Right lobe of liver (tissue), 6 donors: ENCODE results near the gene LRRC37B. TPM values are rescaled to one million over a fixed set of nuclear protein-coding genes. Genes with fewer than 3 reads are reported as not detected.

ENCODE experiments used
- ATAC-seq, 4 donors: fragments of 200-7000 bp; cut with Tn5 transposase; one replicate each; pipeline ENCODE4 v1.9.1; 2020; ENCODE audit warnings: mild to moderate bottlenecking in 4 of 4, moderate library complexity in 4 of 4
- DNase-seq, 3 donors: peaks; one replicate each; pipeline ENCODE4 v3.0.0-alpha.2; 2020
- H3K27ac ChIP-seq, 3 donors: fragments of 200-600 bp; one replicate each; pipeline ENCODE4 v1.8.0; 2022
- H3K27me3 ChIP-seq, 2 donors: fragments of 200-600 bp; one replicate each; pipeline ENCODE4 v1.8.0; 2022
- H3K36me3 ChIP-seq, 4 donors: fragments of 200-600 bp; sonication (generic) in 1 of 4; one replicate each; pipeline versions ENCODE4 v1.5.1 to v1.8.0; 2017 to 2022; ENCODE audit warnings: control low read depth in 1 of 4
- H3K4me1 ChIP-seq, 4 donors: fragments of 200-600 bp; sonication (generic) in 1 of 4; one replicate each; pipeline versions ENCODE4 v1.5.1 to v1.8.0; 2017 to 2022; ENCODE audit warnings: control low read depth in 1 of 4
- H3K4me3 ChIP-seq, 3 donors: fragments of 200-600 bp; one replicate each; pipeline ENCODE4 v1.8.0; 2022
- H3K9me3 ChIP-seq, 4 donors: fragments of 200-600 bp; sonication (generic) in 1 of 4; one replicate each; pipeline versions ENCODE4 v1.5.1 to v1.8.0; 2017 to 2022; ENCODE audit warnings: control low read depth in 1 of 4
- CTCF ChIP-seq, 4 donors: fragments of 200-600 bp in 3 of 4; fragments of 450-650 bp in 1 of 4; IDR thresholded peaks; one replicate each; pipeline versions ENCODE4 v1.5.1 to v1.8.0; 2016 to 2022; ENCODE audit warnings: antibody characterized with exemption in 4 of 4, mild to moderate bottlenecking in 2 of 4
- POLR2A ChIP-seq: fragments of 450-650 bp; IDR thresholded peaks from one replicate; pipeline ENCODE4 v1.6.1; 2017; ENCODE audit warnings: antibody characterized with exemption, mild to moderate bottlenecking
- WGBS: methylation state at CpG from one replicate; pipeline ENCODE4 v1.1.6; 2018; ENCODE audit warnings: low coverage, low lambda C conversion rate; ENCODE audit not compliant: insufficient coverage; ENCODE audit errors: missing lambda C conversion rate; 5-methylcytosine and 5-hydroxymethylcytosine counted together
- intact Hi-C, 2 donors: fragments of 100-400 bp; cut with DNase I; formaldehyde crosslinking; loops; one replicate each; pipeline versions ENCODE4 v1.11.2 to v1.14.1; 2022
- total RNA-seq, 6 experiments: library from RNA; depleted of rRNA in 2 of 6; stranded (reverse); fragments of >200 nt in 2 of 6; fragmentation: NEBNext Ultra II Directional in 3 of 6; extraction: Animal tissue kit (Norgen Biotek cat#: 25700) in 3 of 6; gene quantifications; one replicate each; pipeline versions ENCODE4 v1.1.0 to v1.2.4, GENCODE V29; 2016 to 2023
- donor health status: DM: no; HTN: yes; CAD: no.
- donor health status: DM: no; HTN: no; CAD: no.
- donor health status: DM: no; HTN: no; CAD: no.
- donor health status: DM: no; HTN: yes; CAD: no.
- donor health status: DM: no; HTN: yes; CAD: no.

LRRC37B gene
- total RNA-seq, 6 experiments from 2014 or later: 3.1 to 10.6 (median 4.1) TPM

GRCh38 chr17:32015245-32016013, 8.2 kb downstream of the LRRC37B start:
- Histone ChIP-seq H3K4me1 (no peaks in the 10 kb centered on the region), H3K9me3 (no peaks in the 10 kb centered on the region), H3K36me3 (no peaks in the 10 kb centered on the region), H3K27me3 (no peaks in the 10 kb centered on the region), H3K27ac (no peak overlapping the region), H3K4me3 (no peak overlapping the region)
- no peak for TF ChIP-seq CTCF (IDR thresholded peaks at IDR 0.05)
- no peak for TF ChIP-seq POLR2A
- DNase-seq: no peak
- intact Hi-C loops: no loop called here
- 63% methylated on average over 9 of the region's 9 CpGs for WGBS
- ATAC-seq: no peak

GRCh38 chr17:32016231-32016630, 9.0 kb downstream of the LRRC37B start:
- Histone ChIP-seq H3K4me3 (no peak overlapping the region), H3K9me3 (no peaks in the 10 kb centered on the region), H3K4me1 (no peaks in the 10 kb centered on the region), H3K36me3 (no peaks in the 10 kb centered on the region), H3K27me3 (no peaks in the 10 kb centered on the region), H3K27ac (no peak overlapping the region)
- ATAC-seq: no peak
- DNase-seq: no peak
- intact Hi-C loops: no loop called here
- TF ChIP-seq POLR2A (no peak), CTCF (IDR thresholded peaks at IDR 0.05) (no peak)
- WGBS: 54% methylated on average over 7 of the region's 7 CpGs

GRCh38 chr17:32019228-32019627, 12.0 kb downstream of the LRRC37B start:
- ATAC-seq: no peak
- TF ChIP-seq POLR2A (no peak), CTCF (IDR thresholded peaks at IDR 0.05) (no peak)
- no peak for DNase-seq
- Histone ChIP-seq H3K27ac (no peak overlapping the region), H3K27me3 (no peaks in the 10 kb centered on the region), H3K4me1 (no peaks in the 10 kb centered on the region), H3K9me3 (no peaks in the 10 kb centered on the region), H3K4me3 (no peak overlapping the region), H3K36me3 (peaks cover 0 to 3% (median 0%) of the 10 kb centered on the region in 4 donors)
- intact Hi-C loops: no loop called here
- 71% methylated on average over 1 of the region's 1 CpG for WGBS

- H3K4me3 ChIP-seq: no peak overlapping the region
- H3K4me1 ChIP-seq: no peaks in the 10 kb centered on the region
- H3K9me3 ChIP-seq: no peaks in the 10 kb centered on the region
- DNase-seq (no peak), ATAC-seq (no peak)
- no peak overlapping the region for H3K27ac ChIP-seq
- 88% methylated on average over 4 of the region's 16 CpGs for WGBS
- intact Hi-C loops: no loop called here
- H3K27me3 ChIP-seq: no peaks in the 10 kb centered on the region
- TF ChIP-seq CTCF (IDR thresholded peaks at IDR 0.05): no peak
- no peak for TF ChIP-seq POLR2A
- peaks cover 0 to 3% (median 0%) of the 10 kb centered on the region in 4 donors for H3K36me3 ChIP-seq
These were observed 13.9 kb downstream of the LRRC37B start for GRCh38 chr17:32020943-32021614.
